OCI-LY7 (cell line): Measurements from ENCODE around the gene ITK.

ENCODE experiments used
- EZH2phosphoT487 ChIP-seq: fragments of 200-600 bp; sonication (generic); IDR thresholded peaks from 2 replicates; pipeline ENCODE4 v1.6.1; 2018; ENCODE audit warnings: low read depth, borderline replicate concordance, mild to moderate bottlenecking, mixed run types, antibody characterized with exemption, low read length, moderate library complexity, mixed read lengths
- TF ChIP-seq, protein P1 (sequence below): fragments of 200-600 bp; sonication (generic); conservative IDR thresholded peaks from 2 replicates; pipeline ENCODE4 v1.5.1; 2014; ENCODE audit warnings: mild to moderate bottlenecking, antibody characterized with exemption, low read length, moderate library complexity, mixed read lengths

- TF ChIP-seq EZH2phosphoT487: no peak
- TF ChIP-seq, protein P1, sequence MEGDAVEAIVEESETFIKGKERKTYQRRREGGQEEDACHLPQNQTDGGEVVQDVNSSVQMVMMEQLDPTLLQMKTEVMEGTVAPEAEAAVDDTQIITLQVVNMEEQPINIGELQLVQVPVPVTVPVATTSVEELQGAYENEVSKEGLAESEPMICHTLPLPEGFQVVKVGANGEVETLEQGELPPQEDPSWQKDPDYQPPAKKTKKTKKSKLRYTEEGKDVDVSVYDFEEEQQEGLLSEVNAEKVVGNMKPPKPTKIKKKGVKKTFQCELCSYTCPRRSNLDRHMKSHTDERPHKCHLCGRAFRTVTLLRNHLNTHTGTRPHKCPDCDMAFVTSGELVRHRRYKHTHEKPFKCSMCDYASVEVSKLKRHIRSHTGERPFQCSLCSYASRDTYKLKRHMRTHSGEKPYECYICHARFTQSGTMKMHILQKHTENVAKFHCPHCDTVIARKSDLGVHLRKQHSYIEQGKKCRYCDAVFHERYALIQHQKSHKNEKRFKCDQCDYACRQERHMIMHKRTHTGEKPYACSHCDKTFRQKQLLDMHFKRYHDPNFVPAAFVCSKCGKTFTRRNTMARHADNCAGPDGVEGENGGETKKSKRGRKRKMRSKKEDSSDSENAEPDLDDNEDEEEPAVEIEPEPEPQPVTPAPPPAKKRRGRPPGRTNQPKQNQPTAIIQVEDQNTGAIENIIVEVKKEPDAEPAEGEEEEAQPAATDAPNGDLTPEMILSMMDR: no peak
These were observed 1.7 kb upstream of the ITK start for GRCh38 chr5:157178966-157179365.
